LNCaP clone FGC (cell line): Measurements from ENCODE around the gene GRIK3.

Experiments
- DNase-seq: peaks from one replicate; pipeline ENCODE4 v3.0.0-alpha.2; 2011; ENCODE audit warnings: low read depth
- H3K4me3 ChIP-seq: 2 replicates; pipeline ENCODE4 v1.5.1; 2011; ENCODE audit warnings: mild to moderate bottlenecking, low read depth, low read length, control low read depth
- TF ChIP-seq, protein P1 (sequence below): IDR thresholded peaks from 2 replicates; pipeline ENCODE4 v1.5.1; 2012; ENCODE audit warnings: mild to moderate bottlenecking; ENCODE audit not compliant: control insufficient read depth, insufficient read depth; ENCODE audit errors: extremely low read depth

GRIK3 gene

DNA sequence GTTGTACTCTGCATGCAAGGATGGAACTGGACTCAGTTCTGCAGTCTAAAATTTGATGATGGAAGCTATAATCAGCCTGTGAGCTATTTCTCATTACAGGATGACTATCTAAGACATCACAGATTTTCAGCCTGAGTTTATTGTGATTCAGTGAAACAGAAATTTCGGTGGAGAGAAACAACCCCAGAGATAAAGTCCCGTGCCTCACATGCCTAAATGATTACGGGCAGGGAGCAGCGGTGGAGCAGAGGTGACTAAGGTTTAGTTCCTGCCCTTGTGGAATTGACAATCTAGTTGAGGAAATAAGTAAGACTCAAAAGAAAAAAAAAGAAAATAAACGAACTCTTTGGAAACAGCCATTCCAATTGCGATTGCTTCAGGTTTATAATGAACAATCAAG lies 96.9 kb downstream of the GRIK3 start:
- H3K4me3 ChIP-seq, result no peak overlapping the region
- DNase-seq, result no peak
- TF ChIP-seq, protein P1, sequence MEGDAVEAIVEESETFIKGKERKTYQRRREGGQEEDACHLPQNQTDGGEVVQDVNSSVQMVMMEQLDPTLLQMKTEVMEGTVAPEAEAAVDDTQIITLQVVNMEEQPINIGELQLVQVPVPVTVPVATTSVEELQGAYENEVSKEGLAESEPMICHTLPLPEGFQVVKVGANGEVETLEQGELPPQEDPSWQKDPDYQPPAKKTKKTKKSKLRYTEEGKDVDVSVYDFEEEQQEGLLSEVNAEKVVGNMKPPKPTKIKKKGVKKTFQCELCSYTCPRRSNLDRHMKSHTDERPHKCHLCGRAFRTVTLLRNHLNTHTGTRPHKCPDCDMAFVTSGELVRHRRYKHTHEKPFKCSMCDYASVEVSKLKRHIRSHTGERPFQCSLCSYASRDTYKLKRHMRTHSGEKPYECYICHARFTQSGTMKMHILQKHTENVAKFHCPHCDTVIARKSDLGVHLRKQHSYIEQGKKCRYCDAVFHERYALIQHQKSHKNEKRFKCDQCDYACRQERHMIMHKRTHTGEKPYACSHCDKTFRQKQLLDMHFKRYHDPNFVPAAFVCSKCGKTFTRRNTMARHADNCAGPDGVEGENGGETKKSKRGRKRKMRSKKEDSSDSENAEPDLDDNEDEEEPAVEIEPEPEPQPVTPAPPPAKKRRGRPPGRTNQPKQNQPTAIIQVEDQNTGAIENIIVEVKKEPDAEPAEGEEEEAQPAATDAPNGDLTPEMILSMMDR, result no peak

DNA sequence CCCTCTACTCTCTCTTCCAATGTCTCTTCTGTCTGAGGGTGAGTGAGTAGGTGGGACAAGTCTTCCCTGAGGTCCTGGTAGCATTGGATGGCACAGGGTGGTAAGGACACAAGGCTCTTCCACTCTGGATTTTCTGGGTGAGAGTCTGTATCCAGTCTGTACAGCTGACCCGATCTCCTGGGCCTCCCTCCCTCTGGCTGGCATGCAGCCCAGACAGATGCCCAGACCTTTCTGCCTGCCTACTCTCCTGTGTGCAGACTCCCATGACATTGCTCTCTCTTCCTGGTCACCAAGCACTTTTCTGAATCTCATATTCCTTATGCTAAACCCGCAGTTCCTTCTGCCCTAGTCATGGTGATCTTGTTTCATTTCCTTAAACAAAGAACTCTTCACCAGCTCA lies 100.3 kb downstream of the GRIK3 start:
- TF ChIP-seq, protein P1, result no peak
- no peak overlapping the region for H3K4me3 ChIP-seq
- no peak for DNase-seq

DNA sequence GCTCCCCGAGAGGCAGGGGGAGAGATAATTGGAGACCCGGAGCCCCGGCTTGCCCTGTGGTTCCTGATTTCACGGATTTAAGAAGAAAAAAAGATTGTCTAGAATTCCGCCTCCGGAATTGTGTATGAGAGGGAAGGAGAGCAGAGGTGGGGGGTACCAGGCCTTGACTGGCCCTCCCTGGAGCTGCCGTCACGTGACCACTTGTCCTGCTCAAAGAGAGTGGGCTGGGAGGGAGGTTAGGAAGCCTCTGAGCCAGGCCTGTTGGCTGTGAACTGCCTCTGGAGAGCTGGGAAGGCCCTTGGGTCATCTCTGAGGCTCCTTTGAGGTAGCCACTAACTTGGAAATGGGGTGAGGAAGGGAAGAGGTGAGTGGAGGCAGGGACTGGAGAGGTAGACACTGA lies 106.5 kb downstream of the GRIK3 start:
- DNase-seq, result no peak
- TF ChIP-seq, protein P1, result no peak
- H3K4me3 ChIP-seq, result no peak overlapping the region

DNA sequence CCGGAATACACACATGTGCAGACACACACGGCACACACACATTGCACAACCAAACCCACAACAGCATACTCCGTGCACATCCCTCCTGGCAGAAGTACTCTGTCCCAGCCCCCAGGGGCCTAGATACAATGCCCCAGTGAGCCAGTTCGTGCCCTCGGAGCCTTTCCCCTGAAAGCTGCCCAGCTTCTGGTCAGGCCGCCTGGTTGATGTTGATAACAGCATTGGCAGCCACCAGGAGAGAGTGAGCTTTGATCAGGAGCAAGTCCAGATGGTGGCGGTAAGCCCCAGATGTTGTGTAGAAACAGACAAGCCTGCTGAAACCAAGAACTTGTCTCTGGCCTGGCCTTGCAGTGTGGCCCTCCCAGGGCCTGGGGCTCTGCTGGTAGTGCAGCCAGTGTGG lies 109.1 kb downstream of the GRIK3 start:
- H3K4me3 ChIP-seq, result no peak overlapping the region
- TF ChIP-seq, protein P1, result no peak
- no peak for DNase-seq

DNA sequence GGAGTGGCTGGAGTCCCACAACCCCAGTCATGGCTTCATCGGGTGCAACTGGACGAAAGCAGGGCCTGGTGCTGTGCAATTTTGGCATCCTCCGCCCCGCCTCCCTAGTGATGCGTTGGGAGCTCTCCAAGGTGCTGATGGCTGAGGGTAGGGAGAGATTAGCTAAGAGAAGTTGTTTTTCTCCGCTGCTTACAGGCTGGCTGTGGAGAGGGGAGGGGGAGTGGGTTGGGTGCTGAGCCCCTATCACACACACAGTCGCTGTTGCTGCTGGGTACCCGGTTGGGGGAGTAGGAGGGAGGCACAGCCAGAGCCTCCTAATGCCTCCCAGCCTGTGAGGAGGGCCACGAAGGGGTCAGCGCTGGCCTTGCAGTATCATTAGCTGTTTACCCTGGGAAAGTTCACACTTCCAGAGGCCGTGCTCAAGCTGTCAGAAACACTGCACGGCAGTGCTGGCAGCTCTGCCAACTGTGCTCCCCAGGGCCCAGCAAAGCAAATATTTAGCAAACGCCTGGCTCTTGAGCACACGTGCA lies 110.0 kb downstream of the GRIK3 start:
- H3K4me3 ChIP-seq, result no peak overlapping the region
- peak; percentile 10 for DNase-seq
- TF ChIP-seq, protein P1, result no peak

DNA sequence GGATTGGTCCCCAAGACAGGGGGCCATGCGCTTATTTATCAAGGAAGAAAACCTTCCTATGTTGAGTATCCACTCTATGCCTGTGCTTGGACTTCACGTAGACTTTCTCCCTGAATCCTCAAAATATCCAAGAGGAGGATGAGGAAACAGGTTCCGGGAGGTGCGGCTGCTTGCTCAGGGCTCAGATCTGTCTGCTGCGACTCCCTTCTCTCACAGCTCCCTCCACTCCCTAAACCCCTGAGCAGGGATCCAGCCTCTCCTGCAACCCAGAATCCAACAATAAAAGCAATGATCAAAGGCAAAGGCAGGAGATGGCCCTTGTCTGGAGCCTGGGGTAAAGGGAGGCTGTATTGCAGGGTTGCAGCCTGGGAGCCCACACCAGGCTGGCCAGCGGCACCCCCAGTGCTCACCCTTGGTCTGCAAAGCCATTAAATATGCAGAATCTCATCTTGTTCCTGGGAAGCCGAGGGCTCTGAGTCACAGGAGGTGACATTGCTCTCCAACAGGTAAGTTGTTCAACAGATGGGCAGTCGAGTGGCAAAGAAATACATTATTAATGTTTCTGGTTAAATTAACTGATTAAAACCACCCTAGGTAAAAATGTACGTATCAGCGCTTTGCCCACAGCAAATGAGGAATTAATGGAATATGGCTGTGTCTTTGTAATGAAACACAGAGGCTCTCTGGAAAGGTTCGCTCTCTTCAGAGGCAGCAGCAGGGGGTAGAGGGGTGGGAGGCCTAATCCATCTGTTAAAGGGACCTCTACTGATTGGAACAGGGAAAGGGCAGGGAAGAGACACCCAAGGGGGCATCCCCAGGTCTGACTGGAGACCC lies 111.5 kb downstream of the GRIK3 start:
- DNase-seq, result no peak
- TF ChIP-seq, protein P1, result no peak
- no peak overlapping the region for H3K4me3 ChIP-seq
